ENCODE results near the gene WBP2NL. TPM values are rescaled to one million over a fixed set of nuclear protein-coding genes. Genes with fewer than 3 reads are reported as not detected.

WBP2NL gene
- total and polyA plus RNA-seq, 2 donors (not counting 1 experiment from before 2014, with no cell fraction given), result 1.6 to 10.4 TPM

DNA sequence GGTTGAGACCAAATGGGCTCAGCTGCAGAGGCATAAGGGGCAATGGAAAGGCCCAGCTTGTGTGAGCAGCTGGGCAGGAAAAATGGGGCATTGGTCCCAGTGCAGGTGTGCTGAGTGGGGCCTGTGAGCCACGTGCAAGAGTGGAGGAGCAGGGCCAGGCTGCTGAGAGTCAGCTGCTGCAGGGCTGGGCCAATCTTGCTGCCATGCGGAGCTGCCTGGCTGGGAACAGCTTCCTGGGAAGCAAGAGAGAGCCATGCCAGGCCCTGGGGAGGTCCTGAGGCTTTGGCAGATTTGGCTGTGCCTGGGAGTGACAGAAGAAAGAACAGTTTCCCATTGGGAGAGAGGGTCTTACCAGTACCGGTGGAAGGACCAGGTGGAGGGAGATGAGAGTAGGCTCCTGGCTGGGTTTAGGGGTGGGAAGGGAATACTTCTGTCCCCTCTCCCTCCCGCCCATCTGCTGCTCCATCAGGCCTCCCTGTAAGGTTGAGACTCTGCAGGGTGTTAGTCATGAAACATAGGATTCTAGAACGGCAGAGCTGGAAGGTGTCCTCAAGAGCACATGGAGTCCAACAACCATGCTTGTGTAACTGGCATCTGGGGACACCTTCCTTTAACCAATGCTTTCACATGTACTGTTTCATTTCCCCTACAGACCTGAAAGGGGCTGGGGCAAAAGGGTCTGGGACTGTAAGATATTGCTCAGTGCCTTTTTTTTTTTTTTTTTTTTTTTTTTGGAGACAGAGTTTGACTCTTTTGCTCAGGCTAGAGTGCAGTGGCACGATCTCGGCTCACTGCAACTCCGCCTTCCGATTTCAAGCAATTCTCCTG is 19.0 kb upstream of the WBP2NL start:
- peaks cover 15% of the 10 kb centered on the region for H3K4me1 Mint-ChIP-seq
- no peak overlapping the region for H3K27ac ChIP-seq (ENCODE audit: low read length in 2 of 2)
- peaks cover 31% of the 10 kb centered on the region for H3K27me3 Mint-ChIP-seq
- no peak overlapping the region for H3K27ac Mint-ChIP-seq
- CTCF ChIA-PET, result interaction anchor here (0.7 kb wide), 1 partner anchor 464 kb away, joined by 4 read pairs; no protein-coding TSS in a partner anchor
- no peaks in the 10 kb centered on the region for H3K36me3 ChIP-seq (replicated peaks in 1 of 2; ENCODE audit: control extremely low read depth in 1 of 2, control insufficient read depth in 1 of 2, extremely low read depth in 1 of 2, insufficient read depth in 2 of 2, low read length in 1 of 2)
- H3K9me3 Mint-ChIP-seq (ENCODE audit: insufficient read depth), result no peaks in the 10 kb centered on the region
- H3K79me2 ChIP-seq (ENCODE audit: control insufficient read depth, insufficient read depth, low read length), result no peaks in the 10 kb centered on the region
- peaks cover 0 to 36% (median 18%) of the 10 kb centered on the region in 4 experiments for H3K27me3 ChIP-seq (replicated peaks in 1 of 4; ENCODE audit: control extremely low read depth in 1 of 4, control insufficient read depth in 3 of 4, insufficient read depth in 4 of 4, low read length in 3 of 4)
- no peak for DNase-seq
- 69% methylated on average over 3 of the region's 9 CpGs for WGBS (ENCODE audit: insufficient coverage)
- no peak overlapping the region for H3K9ac ChIP-seq (ENCODE audit: low read length)
- H3K4me3 Mint-ChIP-seq, result no peak overlapping the region
- POLR2A ChIA-PET, result no interaction called here
- no peak overlapping the region for H3K4me2 ChIP-seq (replicated peaks; ENCODE audit: low read depth, low read length, poor library complexity, severe bottlenecking)
- intact Hi-C loops (cut with micrococcal nuclease), result no loop called here
- no peaks in the 10 kb centered on the region for H4K20me1 ChIP-seq (ENCODE audit: control insufficient read depth, insufficient read depth, low read length, poor library complexity, severe bottlenecking)
- no peak overlapping the region for H2AFZ ChIP-seq (ENCODE audit: insufficient read depth, low read depth, low read length, poor library complexity, severe bottlenecking)
- H3K9me3 ChIP-seq (ENCODE audit: control extremely low read depth in 1 of 3, control insufficient read depth in 2 of 3, insufficient read depth in 1 of 3, low read length in 2 of 3), result peaks cover 0 to 2% (median 0%) of the 10 kb centered on the region in 3 donors
- no peak for ATAC-seq (ENCODE audit: low read depth)
- TF ChIP-seq, protein P1, sequence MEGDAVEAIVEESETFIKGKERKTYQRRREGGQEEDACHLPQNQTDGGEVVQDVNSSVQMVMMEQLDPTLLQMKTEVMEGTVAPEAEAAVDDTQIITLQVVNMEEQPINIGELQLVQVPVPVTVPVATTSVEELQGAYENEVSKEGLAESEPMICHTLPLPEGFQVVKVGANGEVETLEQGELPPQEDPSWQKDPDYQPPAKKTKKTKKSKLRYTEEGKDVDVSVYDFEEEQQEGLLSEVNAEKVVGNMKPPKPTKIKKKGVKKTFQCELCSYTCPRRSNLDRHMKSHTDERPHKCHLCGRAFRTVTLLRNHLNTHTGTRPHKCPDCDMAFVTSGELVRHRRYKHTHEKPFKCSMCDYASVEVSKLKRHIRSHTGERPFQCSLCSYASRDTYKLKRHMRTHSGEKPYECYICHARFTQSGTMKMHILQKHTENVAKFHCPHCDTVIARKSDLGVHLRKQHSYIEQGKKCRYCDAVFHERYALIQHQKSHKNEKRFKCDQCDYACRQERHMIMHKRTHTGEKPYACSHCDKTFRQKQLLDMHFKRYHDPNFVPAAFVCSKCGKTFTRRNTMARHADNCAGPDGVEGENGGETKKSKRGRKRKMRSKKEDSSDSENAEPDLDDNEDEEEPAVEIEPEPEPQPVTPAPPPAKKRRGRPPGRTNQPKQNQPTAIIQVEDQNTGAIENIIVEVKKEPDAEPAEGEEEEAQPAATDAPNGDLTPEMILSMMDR (IDR thresholded peaks at IDR 0.05), result no peak
- no peak for TF ChIP-seq EZH2 (IDR thresholded peaks at IDR 0.05; ENCODE audit: borderline replicate concordance, insufficient read depth, low read depth, low read length, poor library complexity, severe bottlenecking)
- H3K4me1 ChIP-seq (ENCODE audit: control insufficient read depth in 2 of 2, insufficient read depth in 2 of 2, low read length in 2 of 2), result peaks cover 10 to 12% of the 10 kb centered on the region in 2 donors
- H3K4me3 ChIP-seq (ENCODE audit: control extremely low read depth in 1 of 5, extremely low read depth in 1 of 5, insufficient read depth in 1 of 5, low read depth in 2 of 5, low read length in 4 of 5), result no peak overlapping the region

DNA sequence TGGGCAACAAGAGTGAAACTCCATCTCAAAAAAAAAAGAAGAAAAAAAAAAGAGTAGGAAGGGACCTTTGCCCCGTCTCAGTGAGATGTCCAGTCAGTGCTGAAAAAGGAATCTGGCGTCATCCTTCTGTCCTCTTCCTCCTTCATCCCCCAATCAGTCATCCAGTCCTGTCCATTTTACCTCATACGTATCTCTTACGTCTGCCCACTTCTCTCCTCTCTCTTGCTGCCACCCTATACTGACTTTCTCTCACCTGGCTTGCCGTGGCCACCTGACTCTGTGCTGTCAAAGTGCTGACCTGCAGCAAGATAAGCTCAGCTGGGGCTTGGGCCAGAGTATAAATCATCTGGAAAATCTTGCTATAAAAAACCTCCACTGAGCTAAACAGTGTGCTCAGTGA is 15.7 kb upstream of the WBP2NL start:
- Histone ChIP-seq H3K79me2 (ENCODE audit: control insufficient read depth, insufficient read depth, low read length) (no peaks in the 10 kb centered on the region), H3K4me2 (replicated peaks; ENCODE audit: low read depth, low read length, poor library complexity, severe bottlenecking) (no peak overlapping the region), H3K4me3 (ENCODE audit: control extremely low read depth in 1 of 5, extremely low read depth in 1 of 5, insufficient read depth in 1 of 5, low read depth in 2 of 5, low read length in 4 of 5) (no peak overlapping the region), H3K27ac (ENCODE audit: low read length in 2 of 2) (no peak overlapping the region), H4K20me1 (ENCODE audit: control insufficient read depth, insufficient read depth, low read length, poor library complexity, severe bottlenecking) (no peaks in the 10 kb centered on the region), H3K9me3 (ENCODE audit: control extremely low read depth in 1 of 3, control insufficient read depth in 2 of 3, insufficient read depth in 1 of 3, low read length in 2 of 3) (no peaks in the 10 kb centered on the region), H2AFZ (ENCODE audit: insufficient read depth, low read depth, low read length, poor library complexity, severe bottlenecking) (no peak overlapping the region), H3K36me3 (replicated peaks in 1 of 2; ENCODE audit: control extremely low read depth in 1 of 2, control insufficient read depth in 1 of 2, extremely low read depth in 1 of 2, insufficient read depth in 2 of 2, low read length in 1 of 2) (no peaks in the 10 kb centered on the region), H3K9ac (ENCODE audit: low read length) (no peak overlapping the region), H3K4me1 (ENCODE audit: control insufficient read depth in 2 of 2, insufficient read depth in 2 of 2, low read length in 2 of 2) (no peaks in the 10 kb centered on the region), H3K27me3 (replicated peaks in 1 of 4; ENCODE audit: control extremely low read depth in 1 of 4, control insufficient read depth in 3 of 4, insufficient read depth in 4 of 4, low read length in 3 of 4) (peaks cover 0 to 15% (median under 1%) of the 10 kb centered on the region in 4 experiments)
- TF ChIP-seq, protein P1 (IDR thresholded peaks at IDR 0.05), result no peak
- TF ChIP-seq EZH2 (IDR thresholded peaks at IDR 0.05; ENCODE audit: borderline replicate concordance, insufficient read depth, low read depth, low read length, poor library complexity, severe bottlenecking), result no peak
- intact Hi-C loops (cut with micrococcal nuclease), result no loop called here
- ChIA-PET POLR2A (no interaction called here), CTCF (no interaction called here)
- H3K27ac Mint-ChIP-seq, result no peak overlapping the region
- ATAC-seq (ENCODE audit: low read depth) (no peak), DNase-seq (no peak)
- H3K4me1 Mint-ChIP-seq, result no peaks in the 10 kb centered on the region
- H3K27me3 Mint-ChIP-seq, result peaks cover 17% of the 10 kb centered on the region
- no peaks in the 10 kb centered on the region for H3K9me3 Mint-ChIP-seq (ENCODE audit: insufficient read depth)
- no peak overlapping the region for H3K4me3 Mint-ChIP-seq
- 100% methylated on average over 4 of the region's 5 CpGs for WGBS (ENCODE audit: insufficient coverage)

Measured in B cell (primary cell).